HepG2 (cell line): ENCODE data around the gene ZNF628. TPM values are rescaled to one million over a fixed set of nuclear protein-coding genes. Genes with fewer than 3 reads are reported as not detected.

Experiments used
- CHCHD3 ChIP-seq: sonication (generic); formaldehyde crosslinking; IDR thresholded peaks from 2 replicates; pipeline ENCODE4 v1.8.0; 2022; ENCODE audit warnings: mild to moderate bottlenecking, missing genetic modification reagents, moderate library complexity
- HBP1 ChIP-seq: IDR thresholded peaks from 2 replicates; pipeline ENCODE4 v1.6.1; 2016; ENCODE audit warnings: low read depth, control low read depth
- HHEX ChIP-seq: IDR thresholded peaks from 2 replicates; pipeline ENCODE4 v1.6.1; 2016; ENCODE audit warnings: control low read depth
- MED13 ChIP-seq: sonication (generic); formaldehyde crosslinking; IDR thresholded peaks from 2 replicates; pipeline ENCODE4 v1.5.0; 2020; ENCODE audit warnings: missing genetic modification reagents
- MEF2D ChIP-seq: sonication (generic); formaldehyde crosslinking; IDR thresholded peaks from 2 replicates; pipeline ENCODE4 v1.5.1; 2020; ENCODE audit warnings: mild to moderate bottlenecking, missing genetic modification reagents
- MZF1 ChIP-seq: sonication (generic); formaldehyde crosslinking; IDR thresholded peaks from 2 replicates; pipeline ENCODE4 v1.8.1; 2023; ENCODE audit warnings: mild to moderate bottlenecking, missing genetic modification reagents, borderline replicate concordance
- PAXIP1 ChIP-seq: sonication (generic); formaldehyde crosslinking; conservative IDR thresholded peaks from 2 replicates; pipeline ENCODE4 v1.4.0; 2020; ENCODE audit warnings: mild to moderate bottlenecking, missing genetic modification reagents, moderate library complexity
- RFXANK ChIP-seq: IDR thresholded peaks from 2 replicates; pipeline ENCODE4 v1.6.1; 2016
- TMF1 ChIP-seq: sonication (generic); formaldehyde crosslinking; IDR thresholded peaks from 2 replicates; pipeline ENCODE4 v1.8.1; 2022; ENCODE audit warnings: low read depth, missing genetic modification reagents
- ZBTB1 ChIP-seq: sonication (generic); formaldehyde crosslinking; IDR thresholded peaks from 2 replicates; pipeline ENCODE4 v1.4.0; 2020; ENCODE audit warnings: missing genetic modification reagents, borderline replicate concordance
- ZNF260 ChIP-seq: sonication (generic); formaldehyde crosslinking; IDR thresholded peaks from 2 replicates; pipeline ENCODE4 v1.4.0; 2020; ENCODE audit warnings: missing genetic modification reagents, low read depth, mild to moderate bottlenecking, borderline replicate concordance
- ZNF329 ChIP-seq: sonication (generic); formaldehyde crosslinking; IDR thresholded peaks from 2 replicates; pipeline ENCODE4 v1.9.0; 2021; ENCODE audit warnings: low read depth, mild to moderate bottlenecking, missing genetic modification reagents
- ZNF468 ChIP-seq: sonication (generic); formaldehyde crosslinking; IDR thresholded peaks from 2 replicates; pipeline ENCODE4 v1.8.0; 2022; ENCODE audit warnings: mild to moderate bottlenecking, moderate library complexity, missing genetic modification reagents
- ZNF704 ChIP-seq: sonication (generic); formaldehyde crosslinking; IDR thresholded peaks from 2 replicates; pipeline ENCODE4 v1.8.1; 2023; ENCODE audit warnings: mild to moderate bottlenecking, inconsistent platforms, moderate library complexity, missing genetic modification reagents, borderline replicate concordance
- ZNF782 ChIP-seq: sonication (generic); formaldehyde crosslinking; IDR thresholded peaks from 2 replicates; pipeline ENCODE4 v1.4.0; 2020; ENCODE audit warnings: missing genetic modification reagents, mild to moderate bottlenecking, borderline replicate concordance
- polyA plus RNA-seq, 8 experiments: library from polyadenylated mRNA; depleted of rRNA in 3 of 8; stranded (reverse) in 7 of 8; unstranded in 1 of 8; fragments of >200 nt; fragmentation: Illumina TruSeq in 4 of 8; extraction: Trizol in 4 of 8; gene quantifications; 2 replicates each; pipeline versions ENCODE4 v1.2.1 to v1.2.3, GENCODE V29; 2011 to 2016; ENCODE audit warnings: low read depth in 4 of 8, missing spikeins in 1 of 8, mixed read lengths in 1 of 8; ENCODE audit not compliant: insufficient read depth in 1 of 8
- total RNA-seq, 5 experiments: library from RNA; depleted of rRNA; stranded (reverse); fragments of >200 nt; fragmentation: Illumina TruSeq; extraction: Trizol; gene quantifications; 2 replicates each; pipeline ENCODE4 v1.2.3, GENCODE V29; 2016; ENCODE audit warnings: low read depth in 1 of 5
- TF ChIP-seq, protein P1 (sequence below): sonication (generic); formaldehyde crosslinking; IDR thresholded peaks from 2 replicates; pipeline ENCODE4 v1.8.1; 2023; ENCODE audit warnings: mild to moderate bottlenecking, missing genetic modification reagents
- TF ChIP-seq, protein P2 (sequence below): sonication (generic); formaldehyde crosslinking; IDR thresholded peaks from 2 replicates; pipeline ENCODE4 v1.8.1; 2023; ENCODE audit warnings: mild to moderate bottlenecking, missing genetic modification reagents, borderline replicate concordance

The ZNF628 gene
- total and polyA plus RNA-seq, 2 of the 13 experiments (the other 11 are each of a cell fraction or from before 2014, with no cell fraction given): 0.54 to 1.2 TPM

- TF ChIP-seq TMF1 (CRISPR knock-in tag) (no peak), ZNF329 (CRISPR knock-in tag) (no peak), MED13 (CRISPR knock-in tag) (0 out of 2 replicates have a peak, but pooled peaks have one; percentile 66), MEF2D (CRISPR knock-in tag) (no peak), ZNF782 (CRISPR knock-in tag) (no peak), ZNF468 (CRISPR knock-in tag) (no peak), CHCHD3 (CRISPR knock-in tag) (no peak), ZNF704 (no peak), ZBTB1 (CRISPR knock-in tag) (no peak), RFXANK (CRISPR knock-in tag) (peak; percentile 54; the same call in 1 of the 2 replicates), ZNF260 (no peak), PAXIP1 (CRISPR knock-in tag) (peak; percentile 57), MZF1 (CRISPR knock-in tag) (no peak), HHEX (CRISPR knock-in tag) (no peak), HBP1 (CRISPR knock-in tag) (no peak)
- TF ChIP-seq, protein P1, sequence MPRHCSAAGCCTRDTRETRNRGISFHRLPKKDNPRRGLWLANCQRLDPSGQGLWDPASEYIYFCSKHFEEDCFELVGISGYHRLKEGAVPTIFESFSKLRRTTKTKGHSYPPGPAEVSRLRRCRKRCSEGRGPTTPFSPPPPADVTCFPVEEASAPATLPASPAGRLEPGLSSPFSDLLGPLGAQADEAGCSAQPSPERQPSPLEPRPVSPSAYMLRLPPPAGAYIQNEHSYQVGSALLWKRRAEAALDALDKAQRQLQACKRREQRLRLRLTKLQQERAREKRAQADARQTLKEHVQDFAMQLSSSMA: no peak; the same call in 1 of the 2 replicates
- TF ChIP-seq, protein P2, sequence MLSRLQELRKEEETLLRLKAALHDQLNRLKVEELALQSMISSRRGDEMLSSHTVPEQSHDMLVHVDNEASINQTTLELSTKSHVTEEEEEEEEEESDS: no peak
Measured at GRCh38 chr19:55467236-55468053, 9.0 kb upstream of the ZNF628 start (continued).
